PFSK-1 (cell line): ENCODE measurements around the gene CHRNB1.

Experiments used
- POLR2AphosphoS5 ChIP-seq: IDR thresholded peaks from 2 replicates; pipeline ENCODE4 v1.6.1; 2012; ENCODE audit warnings: low read depth, mild to moderate bottlenecking, control low read depth, low read length, moderate library complexity
- TAF1 ChIP-seq: IDR thresholded peaks from 2 replicates; pipeline ENCODE4 v1.6.1; 2012; ENCODE audit warnings: low read length, control low read depth, borderline replicate concordance; ENCODE audit not compliant: insufficient read depth
- TF ChIP-seq, protein P1 (sequence below), 2 experiments: IDR thresholded peaks; 2 replicates each; pipeline versions ENCODE4 v1.6.1 to v1.8.0; 2011 to 2012; ENCODE audit warnings: low read depth in 2 of 2, low read length in 2 of 2, control low read depth in 1 of 2, inconsistent platforms in 1 of 2, mild to moderate bottlenecking in 1 of 2, moderate library complexity in 1 of 2; ENCODE audit not compliant: insufficient read depth in 1 of 2

DNA sequence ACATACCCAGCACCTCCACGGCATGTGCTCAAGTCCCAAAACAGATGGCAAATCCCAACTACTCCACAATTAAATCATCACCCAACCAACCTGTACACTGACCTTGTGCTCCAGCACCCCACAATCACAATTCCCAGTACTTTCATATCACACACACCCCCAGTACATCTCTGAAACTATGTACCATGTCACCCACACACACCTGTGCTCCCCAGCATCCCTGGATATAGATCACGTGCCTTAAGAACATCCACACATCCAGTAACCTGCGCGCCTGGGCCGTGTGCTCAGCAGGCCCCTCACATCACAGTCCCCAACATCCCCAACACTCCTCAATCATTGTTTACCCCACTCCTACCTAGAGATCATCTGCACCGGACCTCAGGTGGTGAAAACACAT lies 35.1 kb upstream of the CHRNB1 start:
- TF ChIP-seq, protein P1, sequence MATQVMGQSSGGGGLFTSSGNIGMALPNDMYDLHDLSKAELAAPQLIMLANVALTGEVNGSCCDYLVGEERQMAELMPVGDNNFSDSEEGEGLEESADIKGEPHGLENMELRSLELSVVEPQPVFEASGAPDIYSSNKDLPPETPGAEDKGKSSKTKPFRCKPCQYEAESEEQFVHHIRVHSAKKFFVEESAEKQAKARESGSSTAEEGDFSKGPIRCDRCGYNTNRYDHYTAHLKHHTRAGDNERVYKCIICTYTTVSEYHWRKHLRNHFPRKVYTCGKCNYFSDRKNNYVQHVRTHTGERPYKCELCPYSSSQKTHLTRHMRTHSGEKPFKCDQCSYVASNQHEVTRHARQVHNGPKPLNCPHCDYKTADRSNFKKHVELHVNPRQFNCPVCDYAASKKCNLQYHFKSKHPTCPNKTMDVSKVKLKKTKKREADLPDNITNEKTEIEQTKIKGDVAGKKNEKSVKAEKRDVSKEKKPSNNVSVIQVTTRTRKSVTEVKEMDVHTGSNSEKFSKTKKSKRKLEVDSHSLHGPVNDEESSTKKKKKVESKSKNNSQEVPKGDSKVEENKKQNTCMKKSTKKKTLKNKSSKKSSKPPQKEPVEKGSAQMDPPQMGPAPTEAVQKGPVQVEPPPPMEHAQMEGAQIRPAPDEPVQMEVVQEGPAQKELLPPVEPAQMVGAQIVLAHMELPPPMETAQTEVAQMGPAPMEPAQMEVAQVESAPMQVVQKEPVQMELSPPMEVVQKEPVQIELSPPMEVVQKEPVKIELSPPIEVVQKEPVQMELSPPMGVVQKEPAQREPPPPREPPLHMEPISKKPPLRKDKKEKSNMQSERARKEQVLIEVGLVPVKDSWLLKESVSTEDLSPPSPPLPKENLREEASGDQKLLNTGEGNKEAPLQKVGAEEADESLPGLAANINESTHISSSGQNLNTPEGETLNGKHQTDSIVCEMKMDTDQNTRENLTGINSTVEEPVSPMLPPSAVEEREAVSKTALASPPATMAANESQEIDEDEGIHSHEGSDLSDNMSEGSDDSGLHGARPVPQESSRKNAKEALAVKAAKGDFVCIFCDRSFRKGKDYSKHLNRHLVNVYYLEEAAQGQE (IDR thresholded peaks at IDR 0.05; ENCODE audit: insufficient read depth in 1 of 2, low read depth in 2 of 2, low read length in 2 of 2): no peak
- TF ChIP-seq POLR2AphosphoS5: no peak
- no peak for TF ChIP-seq TAF1
